Measurements from ENCODE around the gene TULP4. TPM values are rescaled to one million over a fixed set of nuclear protein-coding genes. Genes with fewer than 3 reads are reported as not detected.

TULP4 gene
- total RNA-seq (2012; rRNA removed): 66.8 and 82.1 TPM in 2 replicates

- Histone ChIP-seq H3K27me3 (ENCODE audit: control insufficient read depth, insufficient read depth, low read length) (no peaks in the 10 kb centered on the region), H3K9me3 (replicated peaks; ENCODE audit: low read length) (no peaks in the 10 kb centered on the region), H3K36me3 (ENCODE audit: insufficient read depth, low read length) (peaks cover 39% of the 10 kb centered on the region), H3K9ac (ENCODE audit: low read depth, low read length) (peak within 1 kb of the TSS; percentile 58), H3K4me2 (ENCODE audit: low read length) (peak within 1 kb of the TSS; percentile 74), H3K4me3 (ENCODE audit: low read length) (peak within 1 kb of the TSS; percentile 39), H3K4me1 (ENCODE audit: control insufficient read depth, insufficient read depth, low read length) (peaks cover 17% of the 10 kb centered on the region)
These were observed at the start of gene TULP4 for GRCh38 chr6:158312165-158312564. TSS of gene TULP4 (plus strand) at chr6:158312465. CDS start at chr6:158314017, 1,552 bp downstream.

GRCh38 chr6:158262755-158263154 is 49.5 kb upstream of the TULP4 start:
- Histone ChIP-seq H3K36me3 (ENCODE audit: insufficient read depth, low read length) (peaks cover 23% of the 10 kb centered on the region), H3K9ac (ENCODE audit: low read depth, low read length) (no peak overlapping the region), H3K9me3 (replicated peaks; ENCODE audit: low read length) (no peaks in the 10 kb centered on the region), H3K4me1 (ENCODE audit: control insufficient read depth, insufficient read depth, low read length) (peaks cover 13% of the 10 kb centered on the region), H3K4me2 (ENCODE audit: low read length) (no peak overlapping the region), H3K27me3 (ENCODE audit: control insufficient read depth, insufficient read depth, low read length) (no peaks in the 10 kb centered on the region), H3K4me3 (ENCODE audit: low read length) (no peak overlapping the region)

GRCh38 chr6:158264180-158264579 is 48.1 kb upstream of the TULP4 start:
- Histone ChIP-seq H3K4me2 (ENCODE audit: low read length) (no peak overlapping the region), H3K36me3 (ENCODE audit: insufficient read depth, low read length) (peaks cover 23% of the 10 kb centered on the region), H3K4me3 (ENCODE audit: low read length) (no peak overlapping the region), H3K9me3 (replicated peaks; ENCODE audit: low read length) (no peaks in the 10 kb centered on the region), H3K4me1 (ENCODE audit: control insufficient read depth, insufficient read depth, low read length) (peaks cover 13% of the 10 kb centered on the region), H3K27me3 (ENCODE audit: control insufficient read depth, insufficient read depth, low read length) (no peaks in the 10 kb centered on the region), H3K9ac (ENCODE audit: low read depth, low read length) (no peak overlapping the region)

GRCh38 chr6:158266131-158266530 is 46.1 kb upstream of the TULP4 start:
- H3K36me3 ChIP-seq (ENCODE audit: insufficient read depth, low read length): peaks cover 23% of the 10 kb centered on the region
- H3K4me2 ChIP-seq (ENCODE audit: low read length): no peak overlapping the region
- H3K4me1 ChIP-seq (ENCODE audit: control insufficient read depth, insufficient read depth, low read length): peaks cover 10% of the 10 kb centered on the region
- no peak overlapping the region for H3K9ac ChIP-seq (ENCODE audit: low read depth, low read length)
- no peaks in the 10 kb centered on the region for H3K27me3 ChIP-seq (ENCODE audit: control insufficient read depth, insufficient read depth, low read length)
- H3K4me3 ChIP-seq (ENCODE audit: low read length): no peak overlapping the region
- H3K9me3 ChIP-seq (replicated peaks; ENCODE audit: low read length): no peaks in the 10 kb centered on the region

GRCh38 chr6:158268361-158269147 is 43.7 kb upstream of the TULP4 start:
- Histone ChIP-seq H3K4me3 (ENCODE audit: low read length) (no peak overlapping the region), H3K4me1 (ENCODE audit: control insufficient read depth, insufficient read depth, low read length) (peaks cover 6% of the 10 kb centered on the region), H3K36me3 (ENCODE audit: insufficient read depth, low read length) (peaks cover 7% of the 10 kb centered on the region), H3K27me3 (ENCODE audit: control insufficient read depth, insufficient read depth, low read length) (no peaks in the 10 kb centered on the region), H3K9me3 (replicated peaks; ENCODE audit: low read length) (no peaks in the 10 kb centered on the region), H3K9ac (ENCODE audit: low read depth, low read length) (no peak overlapping the region), H3K4me2 (ENCODE audit: low read length) (no peak overlapping the region)

- Histone ChIP-seq H3K4me3 (ENCODE audit: low read length) (no peak overlapping the region), H3K9ac (ENCODE audit: low read depth, low read length) (no peak overlapping the region), H3K4me1 (ENCODE audit: control insufficient read depth, insufficient read depth, low read length) (peaks cover 6% of the 10 kb centered on the region), H3K36me3 (ENCODE audit: insufficient read depth, low read length) (peaks cover 8% of the 10 kb centered on the region), H3K27me3 (ENCODE audit: control insufficient read depth, insufficient read depth, low read length) (no peaks in the 10 kb centered on the region), H3K9me3 (replicated peaks; ENCODE audit: low read length) (no peaks in the 10 kb centered on the region), H3K4me2 (ENCODE audit: low read length) (no peak overlapping the region)
These were observed 42.6 kb upstream of the TULP4 start for GRCh38 chr6:158269657-158270056.

- Histone ChIP-seq H3K4me1 (ENCODE audit: control insufficient read depth, insufficient read depth, low read length) (peaks cover 6% of the 10 kb centered on the region), H3K27me3 (ENCODE audit: control insufficient read depth, insufficient read depth, low read length) (no peaks in the 10 kb centered on the region), H3K4me2 (ENCODE audit: low read length) (no peak overlapping the region), H3K36me3 (ENCODE audit: insufficient read depth, low read length) (peaks cover 8% of the 10 kb centered on the region), H3K4me3 (ENCODE audit: low read length) (no peak overlapping the region), H3K9ac (ENCODE audit: low read depth, low read length) (no peak overlapping the region), H3K9me3 (replicated peaks; ENCODE audit: low read length) (no peaks in the 10 kb centered on the region)
These were observed 41.7 kb upstream of the TULP4 start for GRCh38 chr6:158270389-158271127.

- H3K4me2 ChIP-seq (ENCODE audit: low read length): no peak overlapping the region
- no peaks in the 10 kb centered on the region for H3K4me1 ChIP-seq (ENCODE audit: control insufficient read depth, insufficient read depth, low read length)
- H3K4me3 ChIP-seq (ENCODE audit: low read length): no peak overlapping the region
- no peaks in the 10 kb centered on the region for H3K9me3 ChIP-seq (replicated peaks; ENCODE audit: low read length)
- H3K27me3 ChIP-seq (ENCODE audit: control insufficient read depth, insufficient read depth, low read length): no peaks in the 10 kb centered on the region
- no peak overlapping the region for H3K9ac ChIP-seq (ENCODE audit: low read depth, low read length)
- peaks cover 6% of the 10 kb centered on the region for H3K36me3 ChIP-seq (ENCODE audit: insufficient read depth, low read length)
These were observed 39.9 kb upstream of the TULP4 start for GRCh38 chr6:158272324-158272723.

- H3K36me3 ChIP-seq (ENCODE audit: insufficient read depth, low read length): peaks cover 2% of the 10 kb centered on the region
These were observed 34.3 kb upstream of the TULP4 start for GRCh38 chr6:158278004-158278403.

GRCh38 chr6:158279615-158280014 is 32.6 kb upstream of the TULP4 start:
- Histone ChIP-seq H3K36me3 (ENCODE audit: insufficient read depth, low read length) (peaks cover under 1% of the 10 kb centered on the region), H3K4me2 (ENCODE audit: low read length) (peak overlapping the region; percentile 32), H3K9ac (ENCODE audit: low read depth, low read length) (no peak overlapping the region), H3K4me1 (ENCODE audit: control insufficient read depth, insufficient read depth, low read length) (peaks cover 3% of the 10 kb centered on the region), H3K27me3 (ENCODE audit: control insufficient read depth, insufficient read depth, low read length) (no peaks in the 10 kb centered on the region), H3K4me3 (ENCODE audit: low read length) (no peak overlapping the region), H3K9me3 (replicated peaks; ENCODE audit: low read length) (no peaks in the 10 kb centered on the region)

More at GRCh38 chr6:158278004-158278403, 34.3 kb upstream of the TULP4 start:
- Histone ChIP-seq H3K4me1 (ENCODE audit: control insufficient read depth, insufficient read depth, low read length) (no peaks in the 10 kb centered on the region), H3K4me3 (ENCODE audit: low read length) (no peak overlapping the region), H3K9me3 (replicated peaks; ENCODE audit: low read length) (no peaks in the 10 kb centered on the region), H3K4me2 (ENCODE audit: low read length) (no peak overlapping the region), H3K27me3 (ENCODE audit: control insufficient read depth, insufficient read depth, low read length) (no peaks in the 10 kb centered on the region), H3K9ac (ENCODE audit: low read depth, low read length) (no peak overlapping the region)

GRCh38 chr6:158283304-158283980 is 28.8 kb upstream of the TULP4 start:
- Histone ChIP-seq H3K4me2 (ENCODE audit: low read length) (peak overlapping the region; percentile 43), H3K9ac (ENCODE audit: low read depth, low read length) (peak overlapping the region; percentile 39), H3K9me3 (replicated peaks; ENCODE audit: low read length) (no peaks in the 10 kb centered on the region), H3K4me1 (ENCODE audit: control insufficient read depth, insufficient read depth, low read length) (peaks cover 24% of the 10 kb centered on the region), H3K4me3 (ENCODE audit: low read length) (no peak overlapping the region), H3K27me3 (ENCODE audit: control insufficient read depth, insufficient read depth, low read length) (no peaks in the 10 kb centered on the region), H3K36me3 (ENCODE audit: insufficient read depth, low read length) (peaks cover 3% of the 10 kb centered on the region)

Measured in skeletal muscle satellite cell (primary cell).